ENCODE data around the gene PUSL1.

GRCh38 chr1:1314237-1314586 is 5.8 kb downstream of the PUSL1 start:
- TF ChIP-seq CTCF (IDR thresholded peaks at IDR 0.05) (no peak), POLR2A (IDR thresholded peaks at IDR 0.05) (no peak)
